Globus pallidus (tissue), 1 donor: ENCODE measurements around the gene CWC15.
"Not testable (repeated sequence)": the region's sequence is repeated elsewhere in the genome, so short reads cannot be mapped to it uniquely, and the experiment has no call there.

Experiments used
- DNase-seq: peaks from one replicate; pipeline ENCODE4 v3.0.0-alpha.2; 2015; ENCODE audit warnings: low spot score

The CWC15 gene

DNA sequence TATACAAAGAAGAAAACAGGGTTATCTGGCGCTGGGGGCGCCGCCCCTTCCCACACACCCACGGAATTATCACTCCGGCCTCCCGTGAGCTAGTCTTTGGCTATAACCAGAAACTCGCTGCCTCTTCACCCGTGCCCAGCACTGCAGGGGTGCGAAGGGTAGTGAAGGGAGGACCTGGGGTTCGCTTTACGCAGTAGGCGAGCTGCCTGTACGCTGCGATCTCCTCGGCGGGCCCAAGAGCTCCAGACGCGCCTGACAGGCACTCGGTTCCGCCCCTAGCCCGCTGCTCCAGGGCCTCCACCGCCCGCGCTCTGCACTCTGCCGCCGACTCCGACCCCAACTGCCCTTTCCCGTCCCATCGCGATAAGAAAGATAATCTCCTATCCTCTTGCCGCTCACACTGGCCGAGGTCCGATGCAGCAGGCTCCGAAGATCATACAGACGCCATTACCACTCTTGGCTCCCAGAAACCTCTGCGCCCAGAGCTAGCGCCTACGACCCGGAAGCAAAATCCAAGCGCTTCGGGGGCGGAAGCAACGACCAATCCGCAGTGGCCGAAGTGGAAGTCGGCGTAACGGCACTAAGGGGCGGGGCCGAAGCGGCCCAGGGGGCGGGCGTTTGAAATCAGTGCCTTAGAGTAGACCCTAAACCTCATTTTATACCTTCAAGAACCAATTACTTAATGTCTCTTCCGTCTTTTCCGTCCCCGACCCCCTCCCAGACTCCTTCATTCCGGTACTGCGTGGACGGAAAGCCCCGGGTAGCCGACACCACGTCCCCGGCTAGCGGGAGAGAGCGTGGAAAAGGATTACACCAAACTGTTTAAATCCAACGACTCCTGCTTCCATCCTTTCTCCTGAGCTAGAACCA lies at the start of gene CWC15, which contains the start of gene KDM4D:
TSS of gene CWC15 (minus strand) at position 458 of the 870 bp plus-strand sequence. CDS start 1,371 bp downstream, outside the sequence.
TSS of gene KDM4D (plus strand) at position 611 of the 870 bp plus-strand sequence. CDS start 23,664 bp downstream, outside the sequence.
- DNase-seq, result peak; percentile 95

DNA sequence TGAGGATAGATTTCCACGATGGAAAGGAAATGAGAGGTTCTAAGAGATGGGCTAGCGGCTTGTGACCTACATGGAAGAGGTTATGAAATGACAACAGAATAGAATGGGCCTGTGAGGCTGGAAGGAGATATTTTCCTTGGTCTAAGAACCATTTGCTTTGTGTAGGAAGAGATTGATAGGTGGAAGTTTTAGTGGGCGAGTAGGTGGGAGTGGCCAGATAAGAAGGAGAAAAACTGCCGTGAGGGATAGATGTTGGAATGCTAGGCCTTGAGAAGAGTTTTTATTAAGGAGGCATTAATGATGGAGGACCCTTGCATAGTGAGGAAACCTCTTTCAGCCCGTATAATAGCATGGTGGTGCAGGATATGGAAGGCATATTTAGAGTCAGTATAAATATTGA lies 48.1 kb upstream of the CWC15 start:
- not testable (repeated sequence) for DNase-seq

DNA sequence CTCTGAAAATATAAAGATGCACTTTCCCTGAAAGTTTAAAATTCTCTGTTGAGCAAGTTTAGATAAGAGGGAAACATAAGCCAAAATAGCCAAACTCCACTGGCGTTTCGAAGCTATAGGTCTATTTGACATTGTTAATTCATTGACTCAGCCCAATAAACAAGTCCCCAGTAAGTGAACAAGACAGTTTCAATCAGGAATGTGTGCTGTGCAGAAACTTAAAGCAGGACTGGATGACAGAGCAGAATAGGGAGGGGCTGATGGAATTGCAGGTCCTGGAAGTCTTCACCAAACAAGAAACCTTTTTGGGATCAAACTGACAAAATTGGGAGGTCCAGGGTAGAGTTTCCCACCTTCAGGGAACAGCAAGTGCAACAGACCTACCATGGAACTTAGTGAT lies 42.8 kb upstream of the CWC15 start:
- no peak for DNase-seq

DNA sequence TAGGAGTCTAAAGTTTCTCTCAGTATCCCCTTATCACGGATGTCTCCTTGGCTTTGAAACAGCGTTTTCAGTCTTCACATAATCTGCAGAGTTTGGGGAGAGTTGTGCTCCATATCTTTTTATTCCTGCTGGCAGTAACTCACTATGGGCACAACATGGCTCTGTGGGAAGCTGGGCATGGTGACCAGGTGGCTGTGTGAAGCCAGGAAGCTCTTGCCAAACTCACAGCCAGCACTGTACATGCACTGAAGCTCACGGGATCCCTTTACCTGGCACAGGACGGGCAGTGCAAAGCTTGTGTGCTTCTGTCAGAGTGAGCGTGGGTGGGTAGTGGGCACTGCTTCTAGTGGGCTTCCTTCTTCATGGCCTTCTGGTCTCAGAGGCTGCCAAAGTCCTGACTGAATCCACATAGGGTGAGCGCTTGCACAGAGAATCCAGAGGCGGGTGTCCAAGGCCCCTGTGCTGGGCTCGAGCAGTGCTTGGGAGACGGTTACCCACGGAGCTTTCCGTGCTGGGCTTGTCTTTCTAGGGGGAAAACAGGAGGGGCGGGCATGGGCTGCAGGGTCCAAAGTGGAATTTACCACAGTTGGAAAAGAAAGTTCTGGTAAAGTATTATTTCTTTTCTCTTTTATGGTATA lies 40.9 kb upstream of the CWC15 start:
- DNase-seq, result no peak

DNA sequence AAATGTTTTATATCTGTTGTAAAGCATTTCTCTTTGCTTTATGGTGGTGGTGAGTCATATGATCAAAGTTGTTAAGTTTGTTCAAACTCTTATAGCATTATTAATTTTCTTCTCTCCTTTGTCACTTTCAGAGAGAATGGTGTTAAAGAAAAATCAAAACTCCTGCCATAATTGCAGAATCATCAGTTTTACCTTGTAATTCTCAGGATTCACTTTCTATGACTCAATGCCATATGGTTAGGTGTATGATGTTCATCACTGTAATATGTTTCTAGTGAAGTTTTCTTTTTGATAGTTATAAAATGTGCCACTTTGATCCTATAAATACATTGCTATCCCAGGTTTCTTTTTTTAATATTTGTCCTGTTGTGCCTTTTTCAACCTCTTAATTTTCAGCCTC lies 38.0 kb upstream of the CWC15 start:
- DNase-seq, result no peak

DNA sequence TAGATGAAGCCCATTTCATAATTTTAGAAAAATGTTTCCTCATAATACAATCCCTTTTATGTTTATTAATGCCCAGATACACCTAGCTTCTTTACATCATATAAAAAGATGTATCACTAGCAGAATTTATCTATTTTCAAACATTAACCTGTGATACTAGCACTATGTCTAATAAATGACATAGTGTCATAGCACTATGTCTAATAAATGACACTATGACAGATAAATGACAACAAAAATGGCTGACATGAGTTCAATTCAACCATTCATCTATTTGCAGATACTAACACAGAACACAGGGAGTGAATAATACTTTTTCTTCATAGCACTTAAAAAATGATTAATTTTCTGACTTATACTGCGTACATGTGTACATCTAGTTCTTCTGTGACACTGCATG lies 32.3 kb upstream of the CWC15 start:
- no peak for DNase-seq

DNA sequence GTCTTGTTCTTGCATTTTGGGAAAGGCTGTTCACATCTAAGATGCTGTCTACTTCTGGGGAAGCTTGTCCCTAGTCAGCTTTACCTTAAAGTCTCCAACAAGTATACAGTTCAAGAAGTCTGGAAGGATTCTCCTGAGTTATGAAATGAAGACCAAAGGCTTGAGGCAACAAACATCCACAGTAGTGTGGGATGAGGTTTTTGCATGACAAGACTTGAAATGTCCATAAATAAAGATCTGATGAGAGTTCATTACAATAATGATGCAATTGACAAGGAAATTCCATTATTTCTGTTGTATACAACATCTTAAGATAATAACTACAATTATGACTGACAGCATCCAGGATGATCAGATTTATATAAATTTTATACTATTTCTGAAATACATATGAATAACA lies 30.4 kb upstream of the CWC15 start:
- DNase-seq, result no peak

DNA sequence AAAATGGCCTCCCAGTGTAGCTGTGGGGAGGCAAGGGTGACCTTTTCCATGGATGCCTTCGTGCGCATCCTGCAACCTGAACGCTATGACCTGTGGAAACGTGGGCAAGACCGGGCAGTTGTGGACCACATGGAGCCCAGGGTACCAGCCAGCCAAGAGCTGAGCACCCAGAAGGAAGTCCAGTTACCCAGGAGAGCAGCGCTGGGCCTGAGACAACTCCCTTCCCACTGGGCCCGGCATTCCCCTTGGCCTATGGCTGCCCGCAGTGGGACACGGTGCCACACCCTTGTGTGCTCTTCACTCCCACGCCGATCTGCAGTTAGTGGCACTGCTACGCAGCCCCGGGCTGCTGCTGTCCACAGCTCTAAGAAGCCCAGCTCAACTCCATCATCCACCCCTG lies 24.9 kb upstream of the CWC15 start:
- no peak for DNase-seq

DNA sequence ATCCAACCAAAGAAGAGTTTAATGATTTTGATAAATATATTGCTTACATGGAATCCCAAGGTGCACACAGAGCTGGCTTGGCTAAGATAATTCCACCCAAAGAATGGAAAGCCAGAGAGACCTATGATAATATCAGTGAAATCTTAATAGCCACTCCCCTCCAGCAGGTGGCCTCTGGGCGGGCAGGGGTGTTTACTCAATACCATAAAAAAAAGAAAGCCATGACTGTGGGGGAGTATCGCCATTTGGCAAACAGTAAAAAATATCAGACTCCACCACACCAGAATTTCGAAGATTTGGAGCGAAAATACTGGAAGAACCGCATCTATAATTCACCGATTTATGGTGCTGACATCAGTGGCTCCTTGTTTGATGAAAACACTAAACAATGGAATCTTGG lies 24.1 kb upstream of the CWC15 start:
- DNase-seq, result no peak

DNA sequence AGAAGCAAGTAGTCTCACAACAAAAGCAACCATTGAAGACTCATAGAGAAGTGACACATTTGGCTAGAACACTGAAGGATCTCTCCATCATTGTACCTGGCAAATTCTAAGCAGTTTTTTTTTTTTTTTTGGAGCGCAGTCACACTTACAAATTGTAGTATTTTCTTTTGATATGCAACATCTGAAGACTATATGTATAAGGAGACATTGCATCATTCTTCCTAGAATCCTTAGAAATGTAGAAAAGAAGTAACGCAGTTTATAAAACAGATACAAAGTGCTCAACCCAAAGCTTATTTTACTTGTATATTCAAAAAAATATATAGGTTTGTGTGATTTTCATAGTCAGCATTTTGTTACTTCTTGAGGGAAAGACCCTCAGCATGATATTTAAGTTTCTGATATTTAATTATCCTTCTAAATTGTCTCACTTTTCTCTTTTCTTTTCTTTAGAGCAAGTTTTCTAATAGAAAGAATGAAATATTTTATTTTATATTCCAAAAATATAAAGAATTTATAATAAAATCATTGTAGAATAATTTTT lies 20.1 kb upstream of the CWC15 start:
- DNase-seq, result no peak

DNA sequence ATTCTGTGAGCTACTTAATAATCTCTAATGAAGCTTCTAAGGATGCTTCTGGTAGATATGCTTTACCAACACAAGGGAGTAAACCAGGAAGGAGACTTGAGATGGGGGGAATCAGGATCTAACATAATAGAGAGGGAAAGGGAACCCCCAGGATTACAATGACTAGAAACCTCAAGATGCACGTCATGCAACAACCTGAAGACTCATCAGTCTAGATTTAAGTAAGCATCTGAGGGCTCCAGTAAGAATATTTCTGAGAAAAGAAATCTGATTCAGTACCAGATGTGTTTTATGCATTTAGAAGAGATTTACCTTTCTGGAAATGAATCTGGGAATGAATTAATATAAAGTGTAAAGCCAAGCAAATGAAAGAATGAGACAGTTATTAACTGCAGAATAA lies 15.4 kb upstream of the CWC15 start:
- no peak for DNase-seq

DNA sequence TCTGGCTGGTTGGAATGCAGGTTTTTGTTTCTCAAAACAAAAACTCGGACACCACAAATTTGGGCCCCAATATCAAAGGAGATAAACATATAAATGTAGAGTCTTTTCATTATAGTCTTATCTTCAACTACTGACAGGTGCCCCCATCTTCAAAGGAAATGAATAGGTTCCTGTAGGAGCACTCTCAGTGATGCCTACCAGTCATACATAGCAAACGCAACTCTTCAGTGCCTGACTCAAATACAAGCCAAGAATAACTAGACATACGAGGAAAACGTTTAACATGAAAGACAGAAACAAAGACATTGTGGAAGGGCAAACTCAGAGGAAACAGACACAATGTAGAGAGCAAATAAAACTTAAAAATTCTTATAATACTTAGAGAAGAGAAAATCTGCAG lies 14.0 kb upstream of the CWC15 start:
- DNase-seq, result no peak

DNA sequence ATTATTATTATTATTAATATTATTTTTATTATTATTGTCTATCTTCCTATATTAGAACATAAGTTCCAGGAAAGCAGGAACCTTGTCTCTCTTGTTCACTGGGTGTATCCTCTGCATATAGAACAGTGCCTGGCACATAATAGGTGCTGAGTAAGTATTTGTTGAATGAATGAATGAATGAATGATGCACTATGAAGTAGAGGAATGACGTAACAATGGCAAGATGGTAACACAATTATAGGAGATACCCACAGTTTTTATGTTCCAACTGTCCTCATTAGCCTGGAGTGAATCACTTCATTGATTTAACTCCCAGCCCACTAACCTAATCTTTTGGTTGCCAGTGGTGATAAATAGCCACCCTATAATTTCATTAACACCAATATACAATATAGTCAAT lies 2.2 kb upstream of the CWC15 start:
- DNase-seq, result no peak

DNA sequence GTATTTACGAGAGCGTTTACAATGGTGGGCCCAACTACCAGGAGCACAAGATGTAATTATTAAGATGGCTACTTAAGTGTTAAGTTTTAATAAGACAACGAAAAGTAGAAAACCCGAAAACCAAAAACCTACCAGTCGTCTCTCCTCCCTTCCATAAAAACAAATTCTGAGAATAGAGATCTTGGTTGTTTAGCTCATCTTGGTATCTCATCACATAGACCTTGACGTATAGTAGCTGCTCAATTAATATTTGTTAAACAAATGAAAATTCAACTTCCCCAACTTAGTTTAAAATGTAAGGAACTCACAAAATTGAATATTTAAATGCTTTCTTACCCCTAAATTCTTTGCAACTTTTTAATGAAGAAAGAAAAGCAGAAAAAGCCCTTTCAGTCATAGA lies 822 bp upstream of the CWC15 start:
- no peak for DNase-seq

DNA sequence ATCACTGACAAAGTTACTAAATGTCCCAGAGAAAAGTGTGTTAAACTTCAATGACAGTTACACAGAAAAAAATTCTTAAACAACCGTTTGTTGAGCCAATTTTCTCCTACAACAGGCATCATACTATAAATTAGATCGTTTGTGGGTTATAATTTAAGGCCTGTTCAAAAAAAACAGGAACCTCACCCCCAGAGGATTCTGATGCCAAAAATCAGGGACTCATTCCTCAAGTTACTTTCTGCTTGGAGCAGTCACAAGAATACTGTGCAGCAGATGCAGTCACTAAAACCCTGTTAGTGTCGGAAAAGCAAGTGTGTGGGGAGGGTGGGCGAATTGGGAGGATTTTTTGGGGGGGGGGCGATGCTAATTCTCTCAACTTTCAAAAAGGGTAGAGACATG lies 657 bp downstream of the CWC15 start:
- DNase-seq, result no peak

DNA sequence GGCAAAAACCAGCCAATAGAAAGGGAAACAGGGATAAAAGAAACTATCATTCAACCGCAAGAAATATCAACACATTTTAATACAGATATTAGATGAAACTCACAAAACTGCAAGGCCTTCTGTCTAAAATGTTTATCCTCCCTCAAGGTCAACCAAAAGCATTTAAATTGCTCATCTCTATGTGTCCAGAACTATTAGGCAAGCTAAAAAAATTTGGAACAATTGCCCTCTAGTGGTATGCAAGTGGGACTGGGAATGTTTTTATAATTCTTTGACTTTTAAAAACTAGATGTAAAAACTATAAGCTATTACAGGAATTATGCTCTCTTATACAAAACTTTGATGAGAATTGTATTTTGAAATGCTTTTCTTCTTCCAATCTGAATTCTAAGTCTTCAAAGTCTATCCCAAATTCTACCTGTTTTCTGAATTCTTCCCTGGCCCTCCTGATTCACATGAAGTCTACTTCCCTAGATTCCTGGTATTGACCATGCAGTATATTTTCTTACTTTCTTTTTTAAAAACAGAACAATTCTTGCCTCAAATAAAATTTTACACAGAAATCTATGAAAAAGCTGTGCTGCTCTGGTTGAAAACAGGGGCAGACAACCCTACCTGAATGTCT lies 4.9 kb downstream of the CWC15 start:
- no peak for DNase-seq

DNA sequence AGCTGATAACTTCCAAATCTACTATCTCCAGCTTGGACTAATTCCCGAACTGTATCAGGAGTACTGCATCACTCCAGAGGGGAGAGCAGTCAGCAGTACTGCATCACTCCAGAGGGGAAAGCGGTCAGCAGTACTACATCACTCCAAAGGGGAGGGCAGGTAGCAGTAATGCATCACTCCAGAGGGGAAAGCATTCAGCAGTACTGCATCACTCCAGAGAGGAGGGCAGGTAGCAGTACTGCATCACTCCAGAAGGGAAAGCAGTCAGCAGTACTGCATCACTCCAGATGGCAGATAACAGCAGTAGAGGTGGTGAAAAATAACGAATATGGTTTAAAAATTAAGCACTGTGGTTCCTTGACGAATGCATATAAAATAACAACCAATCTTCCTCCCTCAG lies 8.4 kb downstream of the CWC15 start:
- DNase-seq, result no peak

DNA sequence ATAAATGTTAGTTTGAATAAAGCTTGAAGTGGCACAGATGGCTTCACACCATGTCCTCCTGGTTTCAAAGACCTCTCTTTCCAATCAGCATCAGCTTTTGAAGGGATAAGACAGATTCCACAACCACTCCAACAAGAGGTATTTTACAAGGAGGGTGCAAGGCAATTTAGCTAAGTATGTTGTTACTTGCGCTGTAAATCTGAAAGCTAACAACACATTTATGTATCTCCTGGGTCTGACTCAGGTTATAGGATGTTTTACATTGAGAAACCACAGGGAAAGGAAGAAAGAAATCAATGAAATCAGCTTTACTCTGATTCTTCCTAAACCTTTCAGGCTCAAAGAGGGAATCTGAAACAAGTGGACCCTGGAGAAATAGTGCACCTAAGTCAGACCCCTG lies 12.1 kb downstream of the CWC15 start:
- no peak for DNase-seq

DNA sequence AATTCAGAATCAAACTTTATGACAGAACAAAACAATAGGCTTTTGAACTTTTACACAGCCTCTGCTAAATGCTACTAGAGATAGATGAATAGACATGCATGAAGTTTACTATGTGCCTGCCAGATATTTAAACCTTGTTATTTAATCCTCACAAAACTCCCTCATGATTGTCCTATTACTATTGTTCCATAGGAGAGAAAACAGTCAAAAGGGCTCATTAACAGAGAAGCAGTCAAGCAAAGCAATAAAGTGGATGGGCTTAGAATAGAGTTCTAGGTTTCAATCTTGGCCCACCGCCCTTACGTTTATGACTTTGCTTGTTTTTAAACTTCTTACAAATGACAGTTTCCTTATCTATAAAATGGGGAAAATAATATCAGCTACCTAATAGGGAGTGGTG lies 12.9 kb downstream of the CWC15 start:
- DNase-seq, result no peak

DNA sequence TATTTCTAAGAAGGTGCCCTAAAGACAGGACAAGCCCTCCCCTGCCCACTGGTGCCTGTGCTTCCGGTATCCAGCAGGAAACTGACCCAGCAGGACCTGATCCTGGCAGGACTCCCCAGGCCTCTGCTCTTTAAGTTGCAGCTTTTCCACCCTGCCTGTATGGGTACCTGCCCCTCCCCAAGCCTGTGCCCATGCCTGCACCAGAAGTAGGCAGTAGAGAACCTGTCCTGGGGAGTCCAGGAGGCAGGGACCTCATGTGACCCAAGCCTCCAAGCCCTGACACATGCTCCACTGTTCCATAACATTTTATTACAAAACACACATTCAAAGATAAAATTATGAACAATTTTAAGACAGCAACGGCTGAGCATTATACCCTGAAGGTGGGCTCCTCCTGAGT lies 14.2 kb downstream of the CWC15 start:
- DNase-seq, result no peak

DNA sequence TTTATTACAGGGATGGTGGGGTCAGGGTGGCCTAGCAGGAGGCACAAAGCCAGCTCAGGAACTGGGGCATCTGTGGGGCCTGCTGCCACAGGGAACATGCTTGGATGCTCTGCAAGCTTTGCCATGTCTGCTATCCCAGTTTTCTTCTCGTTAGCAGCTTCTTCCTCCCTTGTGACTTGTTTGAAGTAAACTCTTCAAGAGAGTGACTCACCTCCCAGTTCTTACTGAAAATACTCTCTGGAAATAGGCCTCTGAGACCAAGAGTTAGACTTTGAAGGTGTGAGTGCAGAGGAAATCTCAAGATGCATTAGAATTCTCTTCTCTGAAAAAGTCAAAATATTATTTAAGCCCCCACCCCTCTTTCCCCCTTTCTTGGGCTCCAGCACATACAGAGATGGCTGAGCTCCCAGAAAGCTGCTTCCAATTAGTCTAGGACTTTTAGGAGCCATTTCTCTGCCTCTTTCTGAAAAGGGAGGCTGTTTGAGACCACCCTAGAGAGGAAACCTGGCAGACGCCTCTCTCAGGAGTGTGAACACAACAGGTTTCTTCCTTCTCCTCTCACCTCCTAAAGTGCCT lies 15.1 kb downstream of the CWC15 start:
- DNase-seq, result no peak

DNA sequence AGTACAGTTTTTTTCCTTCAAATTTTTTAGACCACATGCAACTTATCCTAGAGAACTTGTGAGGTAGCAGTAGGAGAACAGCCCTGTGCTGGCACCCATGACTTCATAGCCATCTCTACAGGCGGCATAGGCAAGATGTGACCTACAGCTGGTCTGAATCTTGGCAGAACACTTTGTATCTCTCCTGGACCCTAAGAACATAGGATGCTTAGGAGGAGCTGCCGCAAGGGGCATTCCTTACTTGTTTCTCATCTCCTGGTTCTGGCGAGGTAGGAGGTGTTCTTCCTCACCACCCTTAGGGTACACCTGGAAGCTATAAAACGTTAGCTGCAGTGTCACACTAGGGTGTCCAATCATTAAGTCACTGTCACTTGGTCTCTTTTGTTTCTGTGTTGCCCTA lies 16.4 kb downstream of the CWC15 start:
- no peak for DNase-seq
